GM19463 (cell line): Measurements from ENCODE around the gene MRPL47.
A peak's percentile ranks its signal among the peaks of the same experiment; 100 is the strongest.
"Not testable (repeated sequence)": the region's sequence is repeated elsewhere in the genome, so short reads cannot be mapped to it uniquely, and the experiment has no call there.

ENCODE experiments used
- ATAC-seq: cut with Tn5 transposase; IDR thresholded peaks from one replicate; pipeline ENCODE4 v1.9.1; 2021; ENCODE audit warnings: mild to moderate bottlenecking, moderate library complexity; ENCODE audit not compliant: unreplicated experiment

The MRPL47 gene

GRCh38 chr3:179604321-179605078 lies at the start of gene MRPL47, which contains the start of gene NDUFB5:
Gene MRPL47 (minus strand): TSS chr3:179604638. CDS start chr3:179604624, 14 bp downstream.
Gene NDUFB5 (plus strand): TSS chr3:179604794. CDS start chr3:179604816, 22 bp downstream.
- ATAC-seq, result peak; percentile 96

- peak; percentile 49 for ATAC-seq
Observed at GRCh38 chr3:179653096-179653797, 48.8 kb upstream of the MRPL47 start.

GRCh38 chr3:179652447-179653095 lies 48.1 kb upstream of the MRPL47 start, which contains the start of gene USP13:
Gene USP13 (plus strand): TSS chr3:179653040. CDS start chr3:179653226, 186 bp downstream.
- ATAC-seq, result peak; percentile 61

GRCh38 chr3:179651687-179652446 lies 47.4 kb upstream of the MRPL47 start:
- no peak for ATAC-seq

GRCh38 chr3:179646177-179646576 lies 41.7 kb upstream of the MRPL47 start:
- ATAC-seq, result no peak

DNA sequence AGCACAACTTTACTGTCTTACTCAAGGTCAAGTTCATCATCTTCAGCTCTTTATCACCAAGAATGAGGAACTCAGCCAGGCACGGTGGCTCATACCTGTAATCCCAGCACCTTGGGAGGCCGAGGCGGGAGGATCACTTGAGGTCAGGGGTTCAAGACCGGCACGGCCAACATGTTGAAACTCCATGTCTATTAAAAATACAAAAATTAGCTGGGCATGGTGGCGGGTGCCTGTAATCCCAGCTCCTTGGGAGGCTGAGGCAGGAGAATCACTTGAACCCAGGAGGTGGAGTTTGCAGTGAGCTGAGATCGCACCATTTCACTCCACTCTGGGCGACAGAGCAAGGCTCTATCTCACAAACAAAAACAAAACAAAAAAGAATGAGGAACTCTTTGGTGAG lies 39.4 kb upstream of the MRPL47 start:
- ATAC-seq, result not testable (repeated sequence)

- ATAC-seq, result no peak
Observed at GRCh38 chr3:179642871-179643270, 38.4 kb upstream of the MRPL47 start.

GRCh38 chr3:179640469-179640868 lies 36.0 kb upstream of the MRPL47 start:
- ATAC-seq, result no peak

- ATAC-seq, result no peak
Observed at GRCh38 chr3:179630753-179631451, 26.5 kb upstream of the MRPL47 start.

DNA sequence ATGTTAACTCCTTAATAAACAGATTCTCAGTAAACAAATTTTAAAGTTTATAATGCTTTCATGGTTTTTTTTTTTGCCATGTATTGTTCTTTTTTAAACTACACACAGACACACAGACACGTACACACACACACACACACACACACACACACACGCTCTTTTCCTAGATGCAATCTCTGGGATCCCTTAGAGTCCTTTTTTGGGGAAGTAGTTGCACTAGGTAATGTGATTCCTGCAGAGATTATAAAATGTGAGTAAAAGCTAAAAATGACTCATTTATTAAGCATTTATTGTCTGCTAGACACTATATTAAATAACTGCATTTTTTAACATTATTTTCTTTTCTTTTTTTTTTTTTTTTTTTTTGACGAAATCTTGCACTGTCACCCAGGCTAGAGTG lies 20.0 kb upstream of the MRPL47 start:
- ATAC-seq, result no peak

- ATAC-seq, result no peak
Observed at GRCh38 chr3:179622023-179622422, 17.6 kb upstream of the MRPL47 start.

DNA sequence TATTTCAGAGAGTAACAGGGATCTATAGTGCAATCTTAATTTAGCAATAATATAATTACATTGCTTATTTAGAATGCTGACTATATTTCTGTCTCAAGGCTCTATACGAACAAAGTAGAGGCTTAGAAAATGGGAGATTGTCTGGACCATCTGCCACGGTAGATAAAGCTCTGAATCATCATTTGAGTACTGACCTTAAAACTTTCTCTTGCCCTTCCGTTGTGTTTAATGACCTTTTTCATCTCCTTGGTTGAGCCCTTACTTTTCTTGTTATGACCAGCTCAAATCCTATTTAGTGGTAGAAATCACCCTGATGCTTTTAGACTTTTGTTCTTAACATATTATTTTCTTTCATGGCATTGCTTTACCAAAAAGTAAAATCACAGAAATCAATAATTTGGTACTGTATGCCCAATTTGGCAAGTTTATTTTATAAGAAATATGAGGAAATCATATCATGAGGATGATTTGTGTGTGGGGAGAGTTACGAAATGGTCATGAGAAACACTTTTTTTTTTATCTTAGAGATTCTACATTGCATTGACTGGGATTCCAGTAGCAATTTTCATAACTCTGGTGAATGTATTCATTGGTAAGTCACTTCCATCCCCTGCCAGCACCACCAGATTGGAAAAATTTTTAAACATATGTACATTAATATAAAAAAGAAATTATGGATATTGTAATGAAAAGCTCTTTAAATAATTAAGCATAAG lies 11.2 kb upstream of the MRPL47 start:
- ATAC-seq, result no peak

DNA sequence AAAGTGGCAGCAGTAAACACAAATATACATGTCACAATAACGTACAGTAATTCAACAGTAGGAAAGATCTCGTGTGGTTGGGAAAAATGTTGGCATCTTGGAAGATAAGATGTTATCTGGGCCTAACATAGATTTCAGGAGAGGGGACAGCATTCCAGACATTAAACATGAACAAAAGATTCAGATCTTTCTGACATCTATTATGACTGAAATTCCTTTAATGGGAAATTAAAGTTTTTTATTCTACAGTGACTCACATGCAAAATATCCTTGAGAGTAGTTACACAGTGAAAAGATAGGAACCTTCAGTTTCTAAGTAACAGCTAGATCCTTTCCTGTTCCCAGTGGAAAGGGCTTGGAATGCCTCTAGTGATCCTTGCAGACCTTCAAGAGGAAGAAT lies 9.4 kb upstream of the MRPL47 start:
- no peak for ATAC-seq

GRCh38 chr3:179610066-179610465 lies 5.6 kb upstream of the MRPL47 start:
- ATAC-seq, result no peak

- peak; percentile 44 for ATAC-seq
Observed at GRCh38 chr3:179608931-179609720, 4.7 kb upstream of the MRPL47 start.

DNA sequence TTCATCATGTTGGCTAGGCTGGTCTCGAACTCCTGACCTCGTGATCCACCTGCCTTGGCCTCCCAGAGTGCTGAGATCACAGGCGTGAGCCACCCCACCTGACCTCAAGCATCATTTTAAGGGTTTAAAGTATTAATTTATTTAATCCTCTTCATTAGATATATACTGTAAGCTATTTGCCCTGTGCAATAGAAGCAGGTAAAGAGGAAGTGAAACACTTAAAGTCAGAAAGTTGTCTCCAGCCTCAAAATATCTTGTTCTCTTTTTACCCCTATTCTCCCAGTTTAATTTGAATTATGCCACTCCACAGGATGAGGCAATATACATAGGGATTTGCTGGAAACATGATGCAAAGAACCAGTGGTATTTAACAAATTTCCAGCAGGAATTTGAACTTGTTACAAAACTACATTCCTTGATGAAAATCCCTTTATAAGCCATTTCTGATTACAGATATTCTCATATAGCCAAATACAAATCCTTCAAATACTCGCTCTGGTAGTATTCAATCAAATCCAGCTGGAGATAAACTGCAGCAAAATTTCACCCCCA lies 2.2 kb upstream of the MRPL47 start:
- no peak for ATAC-seq

DNA sequence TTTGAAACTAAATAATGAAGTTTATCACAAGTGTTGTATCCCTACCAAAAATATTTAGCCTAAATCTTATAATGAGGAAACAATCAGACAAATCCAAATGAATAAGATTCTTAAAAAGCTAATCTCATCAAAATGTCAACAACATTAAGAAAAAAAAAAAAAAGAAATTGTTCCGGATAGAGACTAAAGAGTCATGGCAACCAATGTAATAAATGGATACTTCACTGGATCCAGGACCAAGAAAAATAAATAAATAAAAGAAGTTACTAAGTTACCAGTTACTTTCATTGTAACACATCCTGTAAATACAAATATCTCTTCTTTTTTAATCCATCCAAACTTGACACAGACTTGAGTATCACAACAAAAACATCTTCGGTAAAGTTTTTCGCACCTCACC lies 607 bp downstream of the MRPL47 start:
- no peak for ATAC-seq

- ATAC-seq, result no peak
Observed at GRCh38 chr3:179603321-179603720, 1.1 kb downstream of the MRPL47 start.

GRCh38 chr3:179599531-179599930 lies 4.9 kb downstream of the MRPL47 start:
- ATAC-seq, result no peak
